PFSK-1 (cell line): Measurements from ENCODE around the gene PRKAR1B.

Source experiments
- POLR2AphosphoS5 ChIP-seq: IDR thresholded peaks from 2 replicates; pipeline ENCODE4 v1.6.1; 2012; ENCODE audit warnings: low read depth, mild to moderate bottlenecking, control low read depth, low read length, moderate library complexity
- TF ChIP-seq, protein P1 (sequence below), 2 experiments: IDR thresholded peaks; 2 replicates each; pipeline versions ENCODE4 v1.6.1 to v1.8.0; 2011 to 2012; ENCODE audit warnings: low read depth in 2 of 2, low read length in 2 of 2, control low read depth in 1 of 2, inconsistent platforms in 1 of 2, mild to moderate bottlenecking in 1 of 2, moderate library complexity in 1 of 2; ENCODE audit not compliant: insufficient read depth in 1 of 2

DNA sequence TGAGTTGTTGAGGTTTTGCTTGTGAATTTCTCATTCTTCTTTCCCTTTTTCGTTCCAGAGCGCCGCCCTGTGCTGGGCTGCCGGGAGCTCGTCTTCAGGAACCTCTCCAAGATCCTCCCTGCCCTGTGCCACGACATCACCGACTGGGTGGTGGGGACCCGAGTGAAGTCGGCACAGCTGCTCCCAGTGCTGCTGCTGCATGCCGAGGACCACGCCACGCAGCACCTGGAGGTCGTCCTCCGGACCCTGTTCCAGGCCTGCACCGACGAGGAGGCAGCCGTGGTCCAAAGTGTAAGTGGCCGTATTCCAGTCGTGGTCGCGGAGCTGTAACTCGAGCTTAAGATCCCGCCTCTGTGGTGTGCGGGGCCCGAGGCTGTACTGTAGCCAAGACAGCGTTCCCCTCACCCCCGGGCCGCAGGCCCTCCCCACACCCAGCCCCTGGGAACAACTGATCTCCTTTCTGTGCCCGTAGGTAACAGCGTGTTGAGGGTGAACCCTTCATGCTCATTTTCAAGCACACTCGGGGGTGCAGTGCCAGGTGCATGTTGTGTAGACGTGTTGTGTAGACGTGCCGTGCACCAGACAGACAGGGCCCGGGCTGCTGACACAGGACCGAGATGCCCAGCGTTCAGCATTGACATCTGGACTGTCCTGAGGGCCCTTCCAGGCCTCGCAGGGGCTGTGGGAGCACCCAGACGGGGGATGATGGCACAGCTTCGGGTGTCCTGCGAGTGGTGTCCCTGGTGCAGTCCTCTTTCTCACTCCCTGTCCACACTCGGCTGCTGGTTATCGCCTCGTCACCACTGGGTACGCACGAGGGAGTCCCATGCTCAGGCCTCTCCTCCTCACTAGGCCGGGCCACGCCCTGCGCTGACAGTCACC, 27.7 kb upstream of the PRKAR1B start:
- TF ChIP-seq, protein P1, sequence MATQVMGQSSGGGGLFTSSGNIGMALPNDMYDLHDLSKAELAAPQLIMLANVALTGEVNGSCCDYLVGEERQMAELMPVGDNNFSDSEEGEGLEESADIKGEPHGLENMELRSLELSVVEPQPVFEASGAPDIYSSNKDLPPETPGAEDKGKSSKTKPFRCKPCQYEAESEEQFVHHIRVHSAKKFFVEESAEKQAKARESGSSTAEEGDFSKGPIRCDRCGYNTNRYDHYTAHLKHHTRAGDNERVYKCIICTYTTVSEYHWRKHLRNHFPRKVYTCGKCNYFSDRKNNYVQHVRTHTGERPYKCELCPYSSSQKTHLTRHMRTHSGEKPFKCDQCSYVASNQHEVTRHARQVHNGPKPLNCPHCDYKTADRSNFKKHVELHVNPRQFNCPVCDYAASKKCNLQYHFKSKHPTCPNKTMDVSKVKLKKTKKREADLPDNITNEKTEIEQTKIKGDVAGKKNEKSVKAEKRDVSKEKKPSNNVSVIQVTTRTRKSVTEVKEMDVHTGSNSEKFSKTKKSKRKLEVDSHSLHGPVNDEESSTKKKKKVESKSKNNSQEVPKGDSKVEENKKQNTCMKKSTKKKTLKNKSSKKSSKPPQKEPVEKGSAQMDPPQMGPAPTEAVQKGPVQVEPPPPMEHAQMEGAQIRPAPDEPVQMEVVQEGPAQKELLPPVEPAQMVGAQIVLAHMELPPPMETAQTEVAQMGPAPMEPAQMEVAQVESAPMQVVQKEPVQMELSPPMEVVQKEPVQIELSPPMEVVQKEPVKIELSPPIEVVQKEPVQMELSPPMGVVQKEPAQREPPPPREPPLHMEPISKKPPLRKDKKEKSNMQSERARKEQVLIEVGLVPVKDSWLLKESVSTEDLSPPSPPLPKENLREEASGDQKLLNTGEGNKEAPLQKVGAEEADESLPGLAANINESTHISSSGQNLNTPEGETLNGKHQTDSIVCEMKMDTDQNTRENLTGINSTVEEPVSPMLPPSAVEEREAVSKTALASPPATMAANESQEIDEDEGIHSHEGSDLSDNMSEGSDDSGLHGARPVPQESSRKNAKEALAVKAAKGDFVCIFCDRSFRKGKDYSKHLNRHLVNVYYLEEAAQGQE (IDR thresholded peaks at IDR 0.05; ENCODE audit: insufficient read depth in 1 of 2, low read depth in 2 of 2, low read length in 2 of 2), result no peak
- no peak for TF ChIP-seq POLR2AphosphoS5
